Gastrocnemius medialis (tissue), 4 donors: ENCODE data around the gene PPY.

ENCODE experiments used
- POLR2A ChIP-seq, 2 donors: fragments of 450-650 bp; IDR thresholded peaks; one replicate each; pipeline ENCODE4 v1.6.1; 2017; ENCODE audit warnings: antibody characterized with exemption in 2 of 2, mild to moderate bottlenecking in 2 of 2, moderate library complexity in 2 of 2
- TF ChIP-seq, protein P1 (sequence below), 5 experiments: fragments of 450-650 bp in 3 of 5; fragments of 200-600 bp in 2 of 5; sonication (generic) in 2 of 5; IDR thresholded peaks in 4 of 5; conservative IDR thresholded peaks in 1 of 5; 1 replicate in 4 of 5; 2 replicates in 1 of 5; pipeline ENCODE4 v1.5.1; 2016 to 2019; ENCODE audit warnings: antibody characterized with exemption in 5 of 5, mild to moderate bottlenecking in 3 of 5, moderate library complexity in 3 of 5

DNA sequence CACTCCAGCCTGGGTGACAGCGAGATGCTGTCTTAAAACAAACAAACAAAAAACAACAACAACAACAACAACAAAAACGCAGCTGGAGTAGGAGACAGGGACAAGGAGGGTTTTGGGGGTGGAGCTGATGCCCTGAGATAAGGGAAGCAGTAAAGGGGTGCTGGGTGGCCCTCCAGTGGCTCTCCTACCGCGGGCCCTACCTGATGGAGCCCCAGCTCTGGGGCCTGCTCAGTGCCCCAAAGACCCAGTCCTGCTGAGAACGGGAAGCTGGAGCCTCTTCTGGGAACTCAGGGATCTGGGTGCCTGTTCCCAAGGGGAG lies 40.9 kb upstream of the PPY start:
- TF ChIP-seq, protein P1, sequence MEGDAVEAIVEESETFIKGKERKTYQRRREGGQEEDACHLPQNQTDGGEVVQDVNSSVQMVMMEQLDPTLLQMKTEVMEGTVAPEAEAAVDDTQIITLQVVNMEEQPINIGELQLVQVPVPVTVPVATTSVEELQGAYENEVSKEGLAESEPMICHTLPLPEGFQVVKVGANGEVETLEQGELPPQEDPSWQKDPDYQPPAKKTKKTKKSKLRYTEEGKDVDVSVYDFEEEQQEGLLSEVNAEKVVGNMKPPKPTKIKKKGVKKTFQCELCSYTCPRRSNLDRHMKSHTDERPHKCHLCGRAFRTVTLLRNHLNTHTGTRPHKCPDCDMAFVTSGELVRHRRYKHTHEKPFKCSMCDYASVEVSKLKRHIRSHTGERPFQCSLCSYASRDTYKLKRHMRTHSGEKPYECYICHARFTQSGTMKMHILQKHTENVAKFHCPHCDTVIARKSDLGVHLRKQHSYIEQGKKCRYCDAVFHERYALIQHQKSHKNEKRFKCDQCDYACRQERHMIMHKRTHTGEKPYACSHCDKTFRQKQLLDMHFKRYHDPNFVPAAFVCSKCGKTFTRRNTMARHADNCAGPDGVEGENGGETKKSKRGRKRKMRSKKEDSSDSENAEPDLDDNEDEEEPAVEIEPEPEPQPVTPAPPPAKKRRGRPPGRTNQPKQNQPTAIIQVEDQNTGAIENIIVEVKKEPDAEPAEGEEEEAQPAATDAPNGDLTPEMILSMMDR (IDR thresholded peaks at IDR 0.05 in 4 of 5, conservative IDR thresholded peaks at IDR 0.05 in 1 of 5): no peak
- TF ChIP-seq POLR2A (IDR thresholded peaks at IDR 0.05): no peak
